ENCODE data around the gene SLAMF8. TPM values are rescaled to one million over a fixed set of nuclear protein-coding genes. Genes with fewer than 3 reads are reported as not detected.

The SLAMF8 gene
- total RNA-seq, 1 experiment from 2014 or later, result not detected

DNA sequence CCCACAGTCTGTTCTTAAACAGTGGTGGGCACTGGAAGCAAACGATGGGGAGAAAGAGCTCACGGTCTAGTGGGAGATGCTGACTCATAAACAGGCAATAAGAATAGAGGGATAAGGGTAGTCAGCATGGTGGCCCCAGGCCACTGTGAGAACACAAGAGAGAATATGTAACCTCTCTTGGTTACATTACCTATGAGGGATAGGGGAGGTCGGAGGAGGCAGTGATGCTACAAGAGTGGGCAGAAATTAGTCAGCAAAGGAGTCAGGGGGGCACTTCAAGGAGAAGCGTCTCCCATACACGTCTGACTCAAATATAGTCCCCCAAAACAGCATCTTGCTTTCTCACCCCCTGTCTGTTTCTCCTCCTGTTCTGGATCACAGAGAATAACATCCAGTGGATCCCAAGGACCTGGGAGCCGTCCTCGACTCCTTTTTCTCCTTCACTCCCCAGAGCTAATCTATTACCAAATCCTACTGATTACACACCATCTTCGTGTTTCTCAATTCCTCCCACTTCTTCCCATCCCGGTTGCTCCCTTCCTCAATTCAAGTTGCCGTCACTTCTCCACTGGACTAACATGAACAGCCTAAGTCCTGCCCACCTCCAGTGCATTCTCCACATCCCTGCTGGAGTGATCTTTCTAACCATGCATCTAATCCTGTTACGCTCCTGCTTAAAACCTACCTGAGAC is 2.1 kb downstream of the SLAMF8 start:
- TF ChIP-seq CDX4 (CRISPR knock-in tag; IDR thresholded peaks at IDR 0.05; ENCODE audit: borderline replicate concordance) (no peak), MYBL2 (CRISPR knock-in tag; IDR thresholded peaks at IDR 0.05) (no peak), PREB (CRISPR knock-in tag; IDR thresholded peaks at IDR 0.05; ENCODE audit: borderline replicate concordance) (no peak), ZNF423 (CRISPR knock-in tag; IDR thresholded peaks at IDR 0.05) (no peak), GTF2I (CRISPR knock-in tag; conservative IDR thresholded peaks at IDR 0.05) (no peak), E2F5 (CRISPR knock-in tag; IDR thresholded peaks at IDR 0.05) (no peak), TEAD1 (CRISPR knock-in tag; IDR thresholded peaks at IDR 0.05) (no peak), ZNF263 (CRISPR knock-in tag; IDR thresholded peaks at IDR 0.05; ENCODE audit: low read depth) (no peak)
- TF ChIP-seq, protein P1, sequence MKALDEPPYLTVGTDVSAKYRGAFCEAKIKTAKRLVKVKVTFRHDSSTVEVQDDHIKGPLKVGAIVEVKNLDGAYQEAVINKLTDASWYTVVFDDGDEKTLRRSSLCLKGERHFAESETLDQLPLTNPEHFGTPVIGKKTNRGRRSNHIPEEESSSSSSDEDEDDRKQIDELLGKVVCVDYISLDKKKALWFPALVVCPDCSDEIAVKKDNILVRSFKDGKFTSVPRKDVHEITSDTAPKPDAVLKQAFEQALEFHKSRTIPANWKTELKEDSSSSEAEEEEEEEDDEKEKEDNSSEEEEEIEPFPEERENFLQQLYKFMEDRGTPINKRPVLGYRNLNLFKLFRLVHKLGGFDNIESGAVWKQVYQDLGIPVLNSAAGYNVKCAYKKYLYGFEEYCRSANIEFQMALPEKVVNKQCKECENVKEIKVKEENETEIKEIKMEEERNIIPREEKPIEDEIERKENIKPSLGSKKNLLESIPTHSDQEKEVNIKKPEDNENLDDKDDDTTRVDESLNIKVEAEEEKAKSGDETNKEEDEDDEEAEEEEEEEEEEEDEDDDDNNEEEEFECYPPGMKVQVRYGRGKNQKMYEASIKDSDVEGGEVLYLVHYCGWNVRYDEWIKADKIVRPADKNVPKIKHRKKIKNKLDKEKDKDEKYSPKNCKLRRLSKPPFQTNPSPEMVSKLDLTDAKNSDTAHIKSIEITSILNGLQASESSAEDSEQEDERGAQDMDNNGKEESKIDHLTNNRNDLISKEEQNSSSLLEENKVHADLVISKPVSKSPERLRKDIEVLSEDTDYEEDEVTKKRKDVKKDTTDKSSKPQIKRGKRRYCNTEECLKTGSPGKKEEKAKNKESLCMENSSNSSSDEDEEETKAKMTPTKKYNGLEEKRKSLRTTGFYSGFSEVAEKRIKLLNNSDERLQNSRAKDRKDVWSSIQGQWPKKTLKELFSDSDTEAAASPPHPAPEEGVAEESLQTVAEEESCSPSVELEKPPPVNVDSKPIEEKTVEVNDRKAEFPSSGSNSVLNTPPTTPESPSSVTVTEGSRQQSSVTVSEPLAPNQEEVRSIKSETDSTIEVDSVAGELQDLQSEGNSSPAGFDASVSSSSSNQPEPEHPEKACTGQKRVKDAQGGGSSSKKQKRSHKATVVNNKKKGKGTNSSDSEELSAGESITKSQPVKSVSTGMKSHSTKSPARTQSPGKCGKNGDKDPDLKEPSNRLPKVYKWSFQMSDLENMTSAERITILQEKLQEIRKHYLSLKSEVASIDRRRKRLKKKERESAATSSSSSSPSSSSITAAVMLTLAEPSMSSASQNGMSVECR (CRISPR knock-in tag; IDR thresholded peaks at IDR 0.05; ENCODE audit: borderline replicate concordance), result no peak
- peaks cover 20% of the 10 kb centered on the region for H3K27me3 Mint-ChIP-seq (ENCODE audit: low read depth)
- H3K27ac Mint-ChIP-seq, result no peak overlapping the region; the same call in 1 of the 2 replicates
- POLR2A ChIA-PET, result no interaction called here
- CTCF ChIA-PET, result interaction anchor here (1.0 to 6.0 kb wide), 13 partner anchors 13 to 267 kb away, joined by 3 to 41 read pairs (median 6); partner anchors contain the start of genes DUSP23 and VSIG8
- ATAC-seq, result no peak
- no peak for DNase-seq (ENCODE audit: low spot score)
- peaks cover 5% of the 10 kb centered on the region for H3K4me1 Mint-ChIP-seq
- H3K36me3 Mint-ChIP-seq, result no peaks in the 10 kb centered on the region
- no peaks in the 10 kb centered on the region for H3K9me3 Mint-ChIP-seq
- H3K4me3 Mint-ChIP-seq, result no peak overlapping the region

DNA sequence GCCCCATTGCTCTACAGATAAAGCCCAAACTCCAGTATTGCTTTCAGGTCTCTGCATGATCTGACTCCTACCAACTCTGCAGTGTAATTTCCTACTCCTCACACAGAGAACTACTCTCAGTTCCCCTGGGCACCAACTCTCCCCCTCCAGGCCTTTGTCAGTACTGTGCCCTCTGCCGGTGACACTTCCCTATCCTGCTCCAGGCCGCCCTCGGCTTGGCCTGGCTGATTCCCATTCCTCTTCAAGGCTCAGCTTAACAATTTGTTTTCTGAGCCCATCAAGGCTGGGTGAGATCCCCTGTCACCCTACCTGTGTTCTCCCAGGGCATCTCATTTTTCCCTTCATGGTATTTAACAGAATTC is 2.6 kb downstream of the SLAMF8 start:
- no peak overlapping the region for H3K4me3 Mint-ChIP-seq
- TF ChIP-seq GRHL2 (CRISPR knock-in tag; IDR thresholded peaks at IDR 0.05; ENCODE audit: insufficient replicate concordance, severe bottlenecking), result no peak
- peak; percentile 18; the same call in 1 of the 2 replicates for TF ChIP-seq CTCF (IDR thresholded peaks at IDR 0.05)
- peak; percentile 96 for ATAC-seq
- H3K36me3 Mint-ChIP-seq, result no peaks in the 10 kb centered on the region
- no peak overlapping the region; the same call in 1 of the 2 replicates for H3K27ac Mint-ChIP-seq
- peaks cover 5% of the 10 kb centered on the region for H3K4me1 Mint-ChIP-seq
- ChIA-PET POLR2A (interaction anchor here (0.5 kb wide), 1 partner anchor 12 kb away, joined by 6 read pairs; no protein-coding TSS in a partner anchor), CTCF (interaction anchor here (0.6 to 6.0 kb wide), 20 partner anchors 12 to 267 kb away, joined by 3 to 41 read pairs (median 4); partner anchors contain the start of genes DUSP23 and VSIG8)
- H3K27me3 Mint-ChIP-seq (ENCODE audit: low read depth), result peaks cover 22% of the 10 kb centered on the region
- no peaks in the 10 kb centered on the region for H3K9me3 Mint-ChIP-seq
- DNase-seq (ENCODE audit: low spot score), result peak; percentile 67
